Stimulated activated CD4-positive, alpha-beta T cell treated with anti-CD3 and anti-CD28 coated beads, TNF-alpha, amount 100 ng/mL, for 1 hour (primary cell): ENCODE results near the gene KCNK4.
"Not testable (repeated sequence)": the region's sequence is repeated elsewhere in the genome, so short reads cannot be mapped to it uniquely, and the experiment has no call there.

Experiments
- DNase-seq, 3 donors: peaks; one replicate each; pipeline ENCODE4 v3.0.0-alpha.2; 2020; ENCODE audit warnings: low read depth in 3 of 3, low spot score in 1 of 3

The KCNK4 gene

DNA sequence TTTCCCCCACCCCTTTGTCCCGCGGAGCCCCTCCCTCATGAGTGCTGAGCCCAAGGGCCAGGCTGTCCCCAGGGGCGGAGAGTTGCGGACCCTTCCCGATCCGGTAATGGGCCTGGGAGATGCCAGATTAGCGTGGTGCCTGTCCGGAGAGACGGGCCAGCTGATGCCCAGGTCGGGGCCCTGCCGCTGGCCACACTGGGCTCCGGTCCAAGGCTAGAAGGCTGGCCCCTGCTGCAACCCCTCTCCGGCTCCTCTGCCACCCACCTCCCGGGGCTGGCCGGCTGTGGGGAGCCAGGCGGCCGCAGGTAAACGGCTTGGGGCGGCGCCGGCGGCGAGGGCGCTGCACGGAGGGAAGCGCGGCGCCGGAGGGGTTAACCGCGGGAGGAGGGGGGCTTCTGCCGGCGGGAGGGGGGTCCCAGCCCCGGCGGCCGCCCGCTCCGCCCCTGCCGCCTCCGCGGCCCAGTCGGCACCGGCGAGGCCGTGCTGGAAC, at the start of gene KCNK4:
KCNK4 (plus strand) TSS at position 41 of the 490 bp plus-strand sequence. CDS start 1,717 bp downstream, outside the sequence.
- no peak for DNase-seq

DNA sequence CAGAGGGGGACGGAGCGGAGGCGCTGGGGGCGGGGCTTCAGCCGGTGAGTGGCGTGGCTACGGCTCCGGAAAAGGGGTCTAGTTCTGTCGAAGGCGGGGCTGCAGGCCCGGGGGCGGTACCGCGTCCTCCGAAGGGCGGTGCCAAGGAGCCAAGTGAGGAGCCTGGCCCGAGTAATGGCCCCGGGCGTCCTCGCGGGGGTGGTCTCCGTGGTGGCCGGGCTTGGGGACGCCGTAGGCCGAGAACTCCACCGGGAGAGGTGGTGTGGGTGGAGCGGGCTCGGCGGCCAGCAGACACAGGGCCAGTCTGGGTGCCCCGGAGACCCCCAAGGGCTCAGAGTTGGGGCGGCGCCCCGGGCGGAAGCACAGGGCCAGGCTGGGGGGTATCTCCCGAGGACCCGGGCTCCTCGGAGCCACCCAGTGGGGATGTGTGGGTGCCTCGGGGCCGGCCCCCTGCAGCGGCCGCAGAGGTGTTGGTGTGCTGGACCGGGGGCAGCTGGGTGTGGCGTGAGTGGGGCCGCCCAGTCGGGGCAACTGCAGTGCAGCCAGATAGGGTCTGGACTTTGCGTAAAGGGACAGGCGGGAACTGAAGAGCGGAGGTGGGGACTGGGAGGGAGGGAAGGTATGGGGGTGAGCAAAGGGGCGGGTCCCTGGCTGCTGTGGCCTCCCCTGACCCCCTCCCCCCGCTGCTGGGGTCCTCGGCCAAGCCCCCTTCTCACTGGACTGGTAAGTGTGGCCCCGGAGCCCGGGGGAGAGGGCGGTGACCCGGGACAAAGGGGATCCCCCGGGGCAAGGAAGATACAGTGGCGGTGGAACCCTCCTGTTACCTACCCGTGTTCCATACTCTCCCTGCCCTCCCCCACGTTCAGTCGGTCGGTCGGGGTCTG, 49.4 kb upstream of the KCNK4 start:
- peak in 1 of 3 donors; percentile 100 for DNase-seq

DNA sequence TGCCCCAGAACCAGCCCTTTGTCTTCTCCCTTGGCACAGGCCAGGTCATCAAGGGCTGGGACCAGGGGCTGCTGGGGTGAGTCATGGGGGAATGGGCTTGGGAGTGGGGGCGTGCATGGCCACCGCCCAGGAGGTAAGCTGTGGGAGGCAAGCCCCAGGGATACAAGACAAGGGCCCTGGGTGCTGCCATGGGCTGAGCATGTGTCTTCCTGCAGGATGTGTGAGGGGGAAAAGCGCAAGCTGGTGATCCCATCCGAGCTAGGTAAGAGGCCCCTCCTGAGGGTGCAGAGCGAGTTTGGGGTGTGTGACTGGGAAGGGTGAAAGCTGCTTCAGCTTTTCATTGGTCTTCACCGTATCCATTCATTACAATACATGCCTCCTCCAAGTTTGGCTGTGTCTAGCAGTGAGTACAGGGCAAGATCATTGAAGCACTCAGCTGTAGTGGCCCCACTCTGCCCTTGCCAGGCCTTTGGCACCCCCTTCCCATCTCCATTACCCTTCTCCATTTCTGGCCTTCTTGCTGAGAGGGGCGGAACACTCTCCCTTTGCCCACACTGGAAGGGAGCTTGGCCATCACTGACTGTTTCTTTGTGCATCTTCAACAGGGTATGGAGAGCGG, 47.8 kb upstream of the KCNK4 start:
- DNase-seq: no peak

DNA sequence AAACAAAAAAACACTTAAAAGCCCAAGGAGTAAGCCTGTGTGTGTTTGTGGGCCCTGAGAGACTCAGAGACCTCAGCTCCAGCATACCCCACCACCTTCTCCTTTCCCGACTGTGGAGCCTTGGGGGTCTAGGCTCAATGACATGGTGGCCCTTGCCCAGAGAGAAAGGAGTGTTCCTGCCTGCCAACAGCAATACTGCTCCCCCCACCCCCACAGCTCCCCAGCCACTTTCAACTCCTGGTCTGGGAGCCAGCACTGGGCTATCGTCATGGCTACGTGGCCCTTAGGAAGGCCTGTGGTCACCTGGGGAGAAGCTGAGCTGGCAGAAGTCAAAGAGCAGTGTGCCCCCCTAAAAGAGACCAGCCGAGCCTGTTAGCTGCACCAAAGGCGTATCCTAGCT, 47.0 kb upstream of the KCNK4 start:
- DNase-seq: no peak

DNA sequence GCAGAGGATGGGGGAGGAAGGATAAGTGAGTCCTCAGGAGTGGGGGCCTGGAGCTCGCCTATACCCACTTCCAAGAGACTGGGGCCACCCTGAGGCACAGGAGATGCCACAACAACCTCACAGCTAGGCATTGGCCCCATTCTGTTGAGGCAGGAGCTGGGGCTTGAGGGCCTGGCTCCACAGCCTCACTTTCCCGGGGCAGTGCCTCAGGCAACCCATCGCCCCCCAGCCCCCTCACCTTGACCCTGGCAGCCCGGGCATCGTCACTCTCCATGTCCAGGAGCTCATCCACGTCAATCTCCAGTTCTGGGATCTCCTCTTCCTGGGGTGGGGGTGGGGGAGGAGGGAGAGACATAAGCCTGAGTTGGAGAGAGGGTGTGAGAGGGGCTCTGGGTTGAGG, 46.1 kb upstream of the KCNK4 start:
- no peak for DNase-seq

GRCh38 chr11:64245401-64245796, 45.7 kb upstream of the KCNK4 start:
- peak in 2 of 3 donors; percentile 33 to 60 for DNase-seq

DNA sequence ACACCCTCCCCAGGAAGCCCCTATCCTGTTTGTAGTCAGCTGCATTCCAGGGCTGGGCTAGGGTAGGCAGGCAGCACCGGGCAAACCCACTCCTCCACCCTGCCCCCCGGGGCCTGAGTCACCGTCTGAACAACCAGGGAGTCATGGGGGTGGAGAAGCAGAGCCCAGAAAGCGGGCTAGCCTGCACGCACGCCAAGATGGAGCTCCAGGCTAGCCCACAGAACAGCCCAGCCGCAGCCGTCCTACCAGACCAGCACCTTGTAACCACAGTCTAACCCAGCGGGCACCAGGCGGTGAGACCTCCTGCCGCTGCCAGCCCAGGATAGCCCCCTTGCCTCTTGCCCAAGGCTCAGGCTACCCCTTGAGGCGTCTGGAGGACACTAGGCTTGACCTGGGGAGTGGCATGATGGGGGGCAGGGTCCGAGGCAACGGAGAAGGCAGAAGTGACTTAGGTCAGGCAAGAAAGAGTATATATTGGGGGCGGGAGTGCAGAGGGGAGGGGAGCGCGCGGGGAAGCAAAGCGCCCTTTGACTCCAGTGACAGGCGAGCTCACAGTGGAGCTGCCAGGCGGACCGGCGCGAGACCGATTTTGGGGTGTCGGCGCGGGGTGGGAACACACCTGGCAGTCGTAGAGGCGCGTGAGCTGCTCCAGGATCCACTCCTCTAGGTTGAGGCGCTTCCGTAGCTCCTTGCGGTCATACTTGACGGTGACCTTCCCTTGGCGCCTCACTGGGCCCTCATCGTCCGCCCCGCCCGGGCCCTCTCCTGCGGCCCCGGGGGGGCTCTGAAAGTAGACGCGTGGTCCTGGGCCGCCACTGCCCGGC, 45.1 kb upstream of the KCNK4 start:
- DNase-seq: peak; percentile 50 to 72 (median 63)

GRCh38 chr11:64246621-64246870, 44.6 kb upstream of the KCNK4 start:
- not testable (repeated sequence) for DNase-seq

DNA sequence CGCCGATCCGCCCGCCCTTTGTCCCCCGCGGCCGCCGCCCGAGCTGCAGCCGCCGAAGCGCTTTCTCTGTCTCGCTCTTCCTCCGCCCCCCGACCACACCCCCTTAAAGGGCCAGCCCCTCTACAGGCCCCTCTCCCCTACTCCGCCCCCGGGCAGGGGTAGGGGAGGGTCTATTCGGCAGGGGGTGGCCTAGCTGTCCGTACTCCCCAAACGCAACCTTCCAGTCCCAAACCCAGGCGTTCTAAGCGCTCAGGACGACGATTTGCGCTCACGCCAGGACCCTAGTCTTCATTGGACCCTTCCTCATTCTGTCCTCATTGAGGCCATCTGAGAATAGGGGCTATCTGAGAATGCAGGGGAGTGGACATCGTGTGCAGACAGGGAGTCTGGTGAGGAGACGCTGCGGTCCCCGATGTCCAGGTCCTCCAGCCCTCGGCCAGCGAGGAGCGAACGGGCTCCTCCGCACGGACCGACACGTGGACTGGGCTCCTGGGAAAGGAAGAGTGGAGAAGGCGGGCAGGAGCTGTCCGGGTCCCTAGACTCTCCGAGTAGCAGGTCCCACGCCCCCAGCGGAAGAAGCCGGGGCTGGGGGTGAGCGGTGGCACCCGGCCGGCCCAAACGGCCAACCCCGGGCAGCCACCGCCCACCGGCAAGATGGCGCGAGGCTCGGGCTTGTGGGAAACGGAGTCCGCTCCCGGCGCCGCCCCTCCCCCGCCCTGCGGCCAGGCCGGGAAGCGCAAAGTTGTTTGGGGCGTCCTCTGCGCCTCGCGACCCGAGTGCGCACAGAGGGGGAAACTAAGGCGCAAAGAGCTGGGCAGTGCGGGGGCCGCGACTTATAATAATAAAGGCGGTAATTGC, 44.0 kb upstream of the KCNK4 start, which contains the start of gene PPP1R14B:
PPP1R14B (minus strand) TSS at position 73 of the 858 bp plus-strand sequence. CDS start 270 bp downstream, outside the sequence.
- DNase-seq: peak in 2 of 3 donors; percentile 57 to 82

DNA sequence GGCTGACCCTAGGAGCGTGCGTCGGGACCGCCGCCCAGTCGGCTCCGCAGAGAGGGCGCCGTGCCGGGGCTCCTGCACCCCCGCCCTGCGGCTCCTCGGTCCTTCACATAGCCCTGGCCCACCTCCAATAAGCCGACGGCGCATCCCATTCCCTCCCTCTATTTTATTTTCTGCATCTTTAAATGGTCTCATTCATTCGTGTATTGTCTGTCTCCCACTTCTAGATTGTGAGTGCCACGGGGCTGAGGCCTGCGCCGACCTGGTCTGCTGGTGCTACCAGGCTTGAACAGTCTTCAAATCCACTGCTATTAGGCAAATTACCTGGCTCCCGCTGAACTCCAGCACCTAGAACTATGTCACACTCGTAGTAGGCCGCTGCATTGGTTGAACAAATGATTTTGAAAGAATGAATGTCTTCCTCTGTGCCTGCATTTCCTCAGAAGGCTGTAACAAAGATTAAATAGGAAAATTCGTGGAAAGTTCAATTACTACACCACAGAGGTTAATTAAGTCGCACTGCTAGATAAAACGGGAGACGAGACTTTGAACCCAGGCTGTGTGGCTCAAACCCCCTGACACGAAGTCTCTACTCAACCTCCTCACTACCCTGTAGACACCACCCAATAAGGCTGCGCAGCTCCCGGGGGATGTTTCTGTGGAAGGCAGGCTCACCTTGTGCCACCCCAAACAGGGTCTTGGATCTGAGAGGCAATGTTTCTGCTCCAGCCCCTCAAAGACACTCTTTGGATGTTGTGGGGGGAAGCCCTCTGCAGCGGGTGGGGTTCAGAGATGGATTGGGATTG, 43.2 kb upstream of the KCNK4 start:
- DNase-seq: no peak

DNA sequence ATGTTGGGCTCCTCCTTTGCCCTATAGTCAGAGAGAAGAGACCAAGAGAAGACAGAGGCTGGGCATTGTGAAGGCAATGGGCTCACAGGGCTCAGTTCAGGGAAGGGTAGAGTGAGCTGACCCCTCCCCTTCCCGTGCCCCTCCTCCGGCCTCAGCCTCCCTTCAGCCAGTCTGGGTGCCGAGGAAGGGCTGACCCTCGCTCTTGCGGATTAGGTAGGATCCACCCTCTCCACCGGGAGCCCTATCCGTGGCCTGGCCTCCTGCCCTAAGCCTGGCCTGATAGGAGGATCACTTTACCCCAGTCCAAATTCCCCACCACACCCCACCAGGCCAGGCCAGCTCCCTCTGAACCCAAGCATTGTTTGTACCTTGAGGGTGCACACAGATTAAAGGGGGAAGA, 42.5 kb upstream of the KCNK4 start:
- no peak for DNase-seq

GRCh38 chr11:64249038-64249437, 42.1 kb upstream of the KCNK4 start:
- no peak for DNase-seq

GRCh38 chr11:64249563-64250414, 41.3 kb upstream of the KCNK4 start:
- DNase-seq: no peak

DNA sequence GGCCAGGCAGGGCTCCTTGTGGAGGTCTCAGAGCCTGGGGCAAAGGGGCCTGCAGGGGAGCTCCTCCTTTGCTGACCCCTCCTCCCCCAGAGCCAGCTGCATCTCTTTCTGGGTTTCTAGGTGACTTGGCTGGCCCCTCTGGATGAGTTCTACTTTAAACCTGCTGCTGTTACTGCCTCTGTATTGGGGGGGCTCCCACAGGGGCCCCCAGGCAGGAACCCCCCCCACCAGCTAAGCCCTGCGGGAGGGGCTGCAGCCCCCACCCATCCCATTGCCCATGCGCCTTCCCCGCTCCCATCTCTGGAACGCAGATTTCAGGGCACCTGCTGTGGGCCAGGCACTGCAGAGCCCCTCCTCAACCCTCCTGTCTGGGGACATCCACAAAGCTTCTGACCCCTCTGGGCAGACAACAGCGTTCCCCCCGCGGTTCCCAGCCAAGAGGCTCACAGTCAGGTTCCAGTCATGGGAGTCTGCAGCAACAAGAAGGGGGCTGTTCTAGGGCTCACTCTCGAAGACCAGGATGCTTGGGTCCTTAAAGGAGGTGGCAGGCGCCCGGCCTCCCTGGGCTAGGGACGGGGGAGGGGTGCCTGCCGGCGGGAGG, 40.6 kb upstream of the KCNK4 start:
- DNase-seq: no peak

- DNase-seq: peak in 2 of 3 donors; percentile 57 to 60
Observed at GRCh38 chr11:64251016-64251752, 39.9 kb upstream of the KCNK4 start, which contains the start of gene PLCB3. TSS of gene PLCB3 (plus strand) at chr11:64251530. CDS start at chr11:64251650, 120 bp downstream.

- DNase-seq: no peak
Observed at GRCh38 chr11:64251753-64252002, 39.4 kb upstream of the KCNK4 start.

- no peak for DNase-seq
Observed at GRCh38 chr11:64252003-64252872, 38.9 kb upstream of the KCNK4 start.
